ENCODE data around the gene PDCD4. TPM values are rescaled to one million over a fixed set of nuclear protein-coding genes. Genes with fewer than 3 reads are reported as not detected.
"Not testable (repeated sequence)": the region's sequence is repeated elsewhere in the genome, so short reads cannot be mapped to it uniquely, and the experiment has no call there.

The PDCD4 gene
- total RNA-seq, 2 experiments from 2014 or later, result 97.1 to 98.4 TPM

GRCh38 chr10:110914431-110914830 lies 42.7 kb downstream of the PDCD4 start:
- CTCF ChIA-PET, result interaction anchor here (0.8 to 2.5 kb wide), 3 partner anchors 11 to 315 kb away, joined by 3 to 10 read pairs (median 3); no protein-coding TSS in a partner anchor
- POLR2A ChIA-PET, result no interaction called here
- Mint-ChIP-seq H3K27me3 (ENCODE audit: low read depth) (no peaks in the 10 kb centered on the region), H3K27ac (no peak overlapping the region), H3K4me1 (ENCODE audit: low read depth) (peaks cover 19% of the 10 kb centered on the region), H3K9me3 (ENCODE audit: insufficient read depth) (no peaks in the 10 kb centered on the region), H3K36me3 (ENCODE audit: low read depth) (peaks cover 15% of the 10 kb centered on the region), H3K4me3 (no peak overlapping the region)
- no peak for DNase-seq
- no peak for ATAC-seq

- H3K27ac Mint-ChIP-seq, result no peak overlapping the region
- no peak overlapping the region for H3K4me3 Mint-ChIP-seq
- no peaks in the 10 kb centered on the region for H3K9me3 Mint-ChIP-seq (ENCODE audit: insufficient read depth)
- H3K4me1 Mint-ChIP-seq (ENCODE audit: low read depth), result peaks cover 19% of the 10 kb centered on the region
- ATAC-seq (no peak), DNase-seq (no peak)
- CTCF ChIA-PET, result no interaction called here
- H3K36me3 Mint-ChIP-seq (ENCODE audit: low read depth), result peaks cover 15% of the 10 kb centered on the region
- no peaks in the 10 kb centered on the region for H3K27me3 Mint-ChIP-seq (ENCODE audit: low read depth)
- POLR2A ChIA-PET, result no interaction called here
These were observed 43.3 kb downstream of the PDCD4 start for GRCh38 chr10:110915035-110915434.

- ATAC-seq, POLR2A ChIA-PET: not testable (repeated sequence)
These were observed 43.9 kb downstream of the PDCD4 start for GRCh38 chr10:110915600-110915999.

GRCh38 chr10:110916554-110917346 lies 45.0 kb downstream of the PDCD4 start:
- ATAC-seq, result no peak
- Mint-ChIP-seq H3K27me3 (ENCODE audit: low read depth) (no peaks in the 10 kb centered on the region), H3K36me3 (ENCODE audit: low read depth) (peaks cover 10% of the 10 kb centered on the region), H3K9me3 (ENCODE audit: insufficient read depth) (no peaks in the 10 kb centered on the region), H3K4me3 (peak overlapping the region; percentile 20), H3K27ac (no peak overlapping the region), H3K4me1 (ENCODE audit: low read depth) (peaks cover 25% of the 10 kb centered on the region)
- ChIA-PET POLR2A (interaction anchor here (0.5 to 2.2 kb wide), 2 partner anchors 14 to 347 kb away, joined by 3 to 12 read pairs; no protein-coding TSS in a partner anchor), CTCF (interaction anchor here (0.8 to 2.2 kb wide), 8 partner anchors 13 to 290 kb away, joined by 3 to 10 read pairs (median 4); no protein-coding TSS in a partner anchor)
- DNase-seq, result no peak

More at GRCh38 chr10:110915600-110915999, 43.9 kb downstream of the PDCD4 start:
- H3K4me3 Mint-ChIP-seq; DNase-seq; H3K9me3 Mint-ChIP-seq (ENCODE audit: insufficient read depth); CTCF ChIA-PET; H3K27me3 Mint-ChIP-seq (ENCODE audit: low read depth); H3K27ac Mint-ChIP-seq: not testable (repeated sequence)
- Mint-ChIP-seq H3K4me1 (ENCODE audit: low read depth) (peaks cover 19% of the 10 kb centered on the region), H3K36me3 (ENCODE audit: low read depth) (peaks cover 13% of the 10 kb centered on the region)

GRCh38 chr10:110918269-110918642 lies 46.5 kb downstream of the PDCD4 start:
- Mint-ChIP-seq H3K27ac (peak overlapping the region; percentile 99), H3K36me3 (ENCODE audit: low read depth) (peaks cover 9% of the 10 kb centered on the region), H3K9me3 (ENCODE audit: insufficient read depth) (no peaks in the 10 kb centered on the region), H3K4me1 (ENCODE audit: low read depth) (peaks cover 32% of the 10 kb centered on the region), H3K4me3 (peak overlapping the region; percentile 89), H3K27me3 (ENCODE audit: low read depth) (no peaks in the 10 kb centered on the region)
- ChIA-PET CTCF (interaction anchor here (0.8 to 2.2 kb wide), 15 partner anchors 9 to 306 kb away, joined by 3 to 10 read pairs (median 4); no protein-coding TSS in a partner anchor), POLR2A (interaction anchor here (0.6 to 2.2 kb wide), 9 partner anchors 8 to 245 kb away, joined by 3 to 12 read pairs (median 4); partner anchors contain the start of gene ADRA2A)
- ATAC-seq (no peak), DNase-seq (peak; percentile 92)

- no peaks in the 10 kb centered on the region for H3K27me3 Mint-ChIP-seq (ENCODE audit: low read depth)
- H3K36me3 Mint-ChIP-seq (ENCODE audit: low read depth), result peaks cover 9% of the 10 kb centered on the region
- H3K4me1 Mint-ChIP-seq (ENCODE audit: low read depth), result peaks cover 36% of the 10 kb centered on the region
- CTCF ChIA-PET, result interaction anchor here (0.6 to 2.2 kb wide), 18 partner anchors 9 to 307 kb away, joined by 3 to 10 read pairs (median 4); no protein-coding TSS in a partner anchor
- POLR2A ChIA-PET, result interaction anchor here (0.6 to 2.2 kb wide), 17 partner anchors 8 to 246 kb away, joined by 3 to 12 read pairs (median 4); partner anchors contain the start of genes ADRA2A and PDCD4
- peak within 1 kb of the TSS; percentile 99 for H3K27ac Mint-ChIP-seq
- peak; percentile 95 for ATAC-seq
- peak within 1 kb of the TSS; percentile 89 for H3K4me3 Mint-ChIP-seq
- DNase-seq, result no peak
- H3K9me3 Mint-ChIP-seq (ENCODE audit: insufficient read depth), result no peaks in the 10 kb centered on the region
These were observed 47.1 kb downstream of the PDCD4 start, which contains the start of gene BBIP1 for GRCh38 chr10:110918643-110919348. BBIP1 (minus strand) TSS chr10:110919180; CDS start chr10:110918157, 1,023 bp downstream.

- no peaks in the 10 kb centered on the region for H3K9me3 Mint-ChIP-seq (ENCODE audit: insufficient read depth)
- H3K4me1 Mint-ChIP-seq (ENCODE audit: low read depth), result peaks cover 41% of the 10 kb centered on the region
- DNase-seq (peak; percentile 99), ATAC-seq (peak; percentile 51)
- CTCF ChIA-PET, result interaction anchor here (0.6 to 1.8 kb wide), 9 partner anchors 11 to 307 kb away, joined by 3 to 6 read pairs (median 3); no protein-coding TSS in a partner anchor
- peaks cover 14% of the 10 kb centered on the region for H3K36me3 Mint-ChIP-seq (ENCODE audit: low read depth)
- peak within 1 kb of the TSS; percentile 89 for H3K4me3 Mint-ChIP-seq
- peak within 1 kb of the TSS; percentile 99 for H3K27ac Mint-ChIP-seq
- POLR2A ChIA-PET, result interaction anchor here (0.6 to 1.8 kb wide), 12 partner anchors 8 to 247 kb away, joined by 3 to 11 read pairs (median 4); partner anchors contain the start of gene PDCD4
- H3K27me3 Mint-ChIP-seq (ENCODE audit: low read depth), result no peaks in the 10 kb centered on the region
These were observed 47.7 kb downstream of the PDCD4 start, which contains the start of gene SHOC2 for GRCh38 chr10:110919349-110919931. SHOC2 (plus strand) TSS chr10:110919604; CDS start chr10:110964359, 44,755 bp downstream.

- DNase-seq, result peak; percentile 39
- H3K4me1 Mint-ChIP-seq (ENCODE audit: low read depth), result peaks cover 41% of the 10 kb centered on the region
- peak overlapping the region; percentile 90 for H3K27ac Mint-ChIP-seq
- peaks cover 14% of the 10 kb centered on the region for H3K36me3 Mint-ChIP-seq (ENCODE audit: low read depth)
- ChIA-PET POLR2A (interaction anchor here (0.6 to 1.7 kb wide), 2 partner anchors 47 to 68 kb away, joined by 4 to 5 read pairs; no protein-coding TSS in a partner anchor), CTCF (interaction anchor here (0.7 to 1.0 kb wide), 2 partner anchors 116 to 145 kb away, joined by 3 to 4 read pairs; no protein-coding TSS in a partner anchor)
- H3K27me3 Mint-ChIP-seq (ENCODE audit: low read depth), result no peaks in the 10 kb centered on the region
- H3K4me3 Mint-ChIP-seq, result peak overlapping the region; percentile 89
- no peaks in the 10 kb centered on the region for H3K9me3 Mint-ChIP-seq (ENCODE audit: insufficient read depth)
- ATAC-seq, result no peak
These were observed 48.5 kb downstream of the PDCD4 start for GRCh38 chr10:110919971-110920881.

GRCh38 chr10:110923856-110924493 lies 52.2 kb downstream of the PDCD4 start:
- ChIA-PET CTCF (no interaction called here), POLR2A (interaction anchor here (0.6 kb wide), 1 partner anchor 12 kb away, joined by 3 read pairs; no protein-coding TSS in a partner anchor)
- DNase-seq (no peak), ATAC-seq (no peak)
- Mint-ChIP-seq H3K36me3 (ENCODE audit: low read depth) (peaks cover 11% of the 10 kb centered on the region), H3K27ac (no peak overlapping the region), H3K4me3 (no peak overlapping the region), H3K9me3 (ENCODE audit: insufficient read depth) (no peaks in the 10 kb centered on the region), H3K27me3 (ENCODE audit: low read depth) (no peaks in the 10 kb centered on the region), H3K4me1 (ENCODE audit: low read depth) (peaks cover 24% of the 10 kb centered on the region)

- peaks cover 10% of the 10 kb centered on the region for H3K36me3 Mint-ChIP-seq (ENCODE audit: low read depth)
- no peak overlapping the region for H3K4me3 Mint-ChIP-seq
- DNase-seq (no peak), ATAC-seq (no peak)
- H3K27ac Mint-ChIP-seq, result no peak overlapping the region
- H3K27me3 Mint-ChIP-seq (ENCODE audit: low read depth), result no peaks in the 10 kb centered on the region
- ChIA-PET CTCF (interaction anchor here (1.4 kb wide), 1 partner anchor 9 kb away, joined by 3 read pairs; no protein-coding TSS in a partner anchor), POLR2A (interaction anchor here (0.6 to 1.0 kb wide), 4 partner anchors 8 to 1188 kb away, joined by 3 read pairs; partner anchors contain the start of gene SHOC2)
- peaks cover 14% of the 10 kb centered on the region for H3K4me1 Mint-ChIP-seq (ENCODE audit: low read depth)
- no peaks in the 10 kb centered on the region for H3K9me3 Mint-ChIP-seq (ENCODE audit: insufficient read depth)
These were observed 55.7 kb downstream of the PDCD4 start for GRCh38 chr10:110927461-110927860.
